Uterus (tissue), 2 donors: ENCODE results near the gene CDH12.

Experiments
- POLR2A ChIP-seq, 2 donors: fragments of 450-650 bp; IDR thresholded peaks; one replicate each; pipeline ENCODE4 v1.6.1; 2016; ENCODE audit warnings: antibody characterized with exemption in 2 of 2, mild to moderate bottlenecking in 1 of 2, moderate library complexity in 1 of 2
- TF ChIP-seq, protein P1 (sequence below), 4 experiments: fragments of 200-600 bp in 2 of 4; fragments of 450-650 bp in 2 of 4; sonication (generic) in 2 of 4; IDR thresholded peaks; one replicate each; pipeline ENCODE4 v1.5.1; 2016 to 2019; ENCODE audit warnings: antibody characterized with exemption in 4 of 4, mild to moderate bottlenecking in 2 of 4, moderate library complexity in 1 of 4

DNA sequence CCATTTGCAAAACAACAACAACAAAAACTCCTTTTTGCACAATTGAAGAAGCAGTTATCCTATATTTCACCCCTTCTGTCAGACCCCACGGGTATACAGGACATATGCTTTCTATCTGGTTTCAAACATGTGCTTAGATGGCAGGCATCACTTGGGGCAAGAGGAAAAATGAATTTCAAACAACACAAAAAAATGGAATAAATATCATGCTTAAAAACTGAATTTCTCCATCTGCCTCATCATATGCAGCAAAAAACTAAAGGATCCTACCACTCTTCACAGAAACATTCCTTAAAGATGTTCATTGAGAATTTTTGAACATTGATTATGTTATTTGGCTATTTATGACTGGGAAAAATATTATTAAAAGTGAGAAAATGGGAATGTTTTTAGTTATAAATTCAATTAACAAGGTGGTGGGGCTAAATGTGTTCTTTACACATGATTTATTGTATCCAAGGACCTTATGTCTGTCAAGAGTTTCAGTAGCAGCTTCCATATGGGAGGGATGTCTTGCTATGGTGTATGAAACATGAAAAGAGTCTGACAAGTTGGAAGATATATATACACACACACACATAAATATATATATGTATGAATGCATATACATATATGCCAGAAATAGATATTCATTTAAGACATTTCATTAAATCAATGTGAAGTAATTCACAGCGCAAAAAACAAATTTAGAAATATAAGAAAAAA is 358.0 kb downstream of the CDH12 start:
- TF ChIP-seq, protein P1, sequence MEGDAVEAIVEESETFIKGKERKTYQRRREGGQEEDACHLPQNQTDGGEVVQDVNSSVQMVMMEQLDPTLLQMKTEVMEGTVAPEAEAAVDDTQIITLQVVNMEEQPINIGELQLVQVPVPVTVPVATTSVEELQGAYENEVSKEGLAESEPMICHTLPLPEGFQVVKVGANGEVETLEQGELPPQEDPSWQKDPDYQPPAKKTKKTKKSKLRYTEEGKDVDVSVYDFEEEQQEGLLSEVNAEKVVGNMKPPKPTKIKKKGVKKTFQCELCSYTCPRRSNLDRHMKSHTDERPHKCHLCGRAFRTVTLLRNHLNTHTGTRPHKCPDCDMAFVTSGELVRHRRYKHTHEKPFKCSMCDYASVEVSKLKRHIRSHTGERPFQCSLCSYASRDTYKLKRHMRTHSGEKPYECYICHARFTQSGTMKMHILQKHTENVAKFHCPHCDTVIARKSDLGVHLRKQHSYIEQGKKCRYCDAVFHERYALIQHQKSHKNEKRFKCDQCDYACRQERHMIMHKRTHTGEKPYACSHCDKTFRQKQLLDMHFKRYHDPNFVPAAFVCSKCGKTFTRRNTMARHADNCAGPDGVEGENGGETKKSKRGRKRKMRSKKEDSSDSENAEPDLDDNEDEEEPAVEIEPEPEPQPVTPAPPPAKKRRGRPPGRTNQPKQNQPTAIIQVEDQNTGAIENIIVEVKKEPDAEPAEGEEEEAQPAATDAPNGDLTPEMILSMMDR (IDR thresholded peaks at IDR 0.05), result no peak
- no peak for TF ChIP-seq POLR2A (IDR thresholded peaks at IDR 0.05)
